ENCODE data around the gene SHTN1.

GRCh38 chr10:116925056-116925455, 79.9 kb downstream of the SHTN1 start:
- no peak for TF ChIP-seq POLR2AphosphoS5 (IDR thresholded peaks at IDR 0.05; ENCODE audit: borderline replicate concordance, low read depth, low read length)
- TF ChIP-seq EZH2 (IDR thresholded peaks at IDR 0.05), result no peak

All from SK-N-MC (cell line).